Measurements from ENCODE around the gene NXT1.

Gene NXT1

DNA sequence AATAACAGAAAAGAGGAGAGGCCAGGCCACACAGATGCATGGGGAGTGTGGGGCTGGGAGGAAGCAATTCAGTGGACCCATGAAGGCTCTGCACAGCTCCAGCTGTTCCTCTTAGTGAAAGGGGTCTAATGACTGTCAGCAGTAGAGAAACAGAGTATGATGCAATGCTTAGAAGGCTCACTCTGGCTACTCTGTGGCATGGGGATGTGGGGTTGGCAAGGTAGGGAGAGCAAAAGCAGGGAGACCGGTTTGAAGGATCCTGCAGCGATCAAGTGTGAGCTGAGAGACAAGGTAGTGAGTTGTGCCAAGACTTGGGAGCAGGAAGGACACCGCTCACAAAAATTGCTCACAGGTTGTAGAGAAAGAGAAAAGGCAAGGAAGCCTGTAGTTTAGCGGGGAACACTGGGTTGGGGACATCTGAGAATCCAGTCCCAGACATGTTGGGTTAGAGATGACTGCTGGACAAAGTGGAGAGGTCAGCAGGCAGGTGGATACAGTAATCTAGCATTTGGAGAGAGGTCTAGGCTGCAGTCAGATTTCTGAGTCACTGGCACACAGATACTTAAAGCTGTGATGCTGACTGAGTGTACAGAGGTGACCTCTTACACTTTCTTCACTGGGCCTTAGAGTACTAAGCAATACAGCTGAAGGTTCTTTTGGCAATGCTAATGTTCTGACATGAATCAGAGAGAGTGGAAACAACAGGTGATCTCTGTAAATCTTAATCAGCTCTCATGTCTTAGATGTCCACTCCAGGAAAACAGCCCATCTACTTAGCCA lies 43.6 kb downstream of the NXT1 start:
- no peak for DNase-seq

DNA sequence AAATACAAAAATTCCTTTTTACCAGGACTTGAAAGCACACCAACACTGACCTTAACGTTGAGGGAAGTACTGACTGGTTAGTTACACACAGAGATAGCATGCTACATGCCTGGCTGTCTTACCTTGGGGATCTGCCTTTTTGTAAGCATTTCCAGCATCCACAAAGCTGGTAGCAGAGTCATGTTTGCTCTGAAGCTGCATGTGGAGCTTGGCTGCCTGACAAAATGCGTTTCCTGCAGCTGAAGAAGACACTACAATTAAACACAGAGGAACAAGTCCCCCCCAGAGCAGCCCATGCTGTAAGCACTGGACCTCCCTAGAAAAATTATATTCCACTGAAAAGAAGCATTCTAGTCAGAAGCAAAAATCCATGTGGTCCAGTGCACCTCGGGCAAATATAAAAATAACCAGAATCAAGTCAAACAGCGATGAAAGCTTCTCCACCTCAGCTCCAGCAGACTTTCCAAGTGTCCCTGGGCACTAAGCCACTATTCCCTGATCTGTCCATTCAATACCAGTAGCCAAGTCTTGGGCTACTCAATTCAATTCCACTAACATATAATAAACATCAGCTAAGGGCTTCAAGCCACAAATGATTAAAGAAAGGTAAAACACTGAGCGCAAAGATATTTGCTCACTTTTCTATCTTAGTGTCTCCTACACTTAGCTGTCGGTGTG lies 46.5 kb downstream of the NXT1 start:
- DNase-seq: no peak

DNA sequence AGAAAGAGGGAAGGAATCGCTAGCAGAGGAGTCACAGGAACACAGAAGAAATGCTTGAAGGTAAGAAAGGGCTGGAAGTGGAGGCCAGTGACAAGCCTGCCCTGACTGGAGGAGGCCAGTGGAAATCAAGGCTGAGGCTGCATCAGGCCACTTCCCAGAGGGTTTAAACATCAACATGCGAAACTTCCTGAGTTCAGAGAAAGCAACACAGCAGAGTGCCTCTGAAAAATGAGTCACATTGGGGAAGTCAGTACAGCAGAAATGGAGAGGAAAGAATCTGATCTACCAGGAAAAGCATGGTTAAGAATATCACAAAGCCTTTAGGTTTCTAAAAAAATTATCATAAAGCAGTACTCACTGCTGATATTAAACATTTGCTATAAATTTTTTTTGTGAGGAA lies 47.4 kb downstream of the NXT1 start:
- no peak for DNase-seq

DNA sequence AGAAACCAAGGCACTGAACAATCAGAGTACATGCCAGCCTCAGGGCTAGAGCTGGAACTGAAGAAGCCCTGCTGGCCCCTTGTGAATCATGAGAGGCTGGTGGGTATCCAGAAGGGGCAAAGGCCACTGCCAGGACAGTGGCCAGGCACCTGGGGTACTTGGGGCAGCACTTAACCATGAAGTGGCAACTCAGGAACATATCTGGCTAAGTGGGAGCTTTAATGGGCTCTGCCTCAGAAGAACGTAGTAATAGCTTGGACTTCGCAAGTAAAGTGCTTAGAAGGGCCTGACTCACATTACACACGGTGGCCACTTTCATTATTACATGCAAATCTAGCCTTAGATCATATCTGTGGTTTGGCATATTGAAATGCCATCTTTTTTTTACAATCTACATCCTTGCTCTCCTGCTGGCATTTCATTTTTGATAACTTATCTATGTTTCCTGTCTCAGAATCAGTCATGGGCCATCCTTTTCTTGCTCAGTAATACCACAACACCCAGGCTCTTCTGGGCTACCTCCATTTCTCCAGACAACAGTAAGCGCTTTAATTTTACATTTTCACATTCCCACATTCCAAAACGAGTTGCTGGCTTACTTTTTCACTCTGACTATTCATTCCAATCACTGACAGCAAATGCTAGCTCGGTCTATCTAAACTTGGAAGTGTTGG lies 49.1 kb downstream of the NXT1 start:
- no peak for DNase-seq

DNA sequence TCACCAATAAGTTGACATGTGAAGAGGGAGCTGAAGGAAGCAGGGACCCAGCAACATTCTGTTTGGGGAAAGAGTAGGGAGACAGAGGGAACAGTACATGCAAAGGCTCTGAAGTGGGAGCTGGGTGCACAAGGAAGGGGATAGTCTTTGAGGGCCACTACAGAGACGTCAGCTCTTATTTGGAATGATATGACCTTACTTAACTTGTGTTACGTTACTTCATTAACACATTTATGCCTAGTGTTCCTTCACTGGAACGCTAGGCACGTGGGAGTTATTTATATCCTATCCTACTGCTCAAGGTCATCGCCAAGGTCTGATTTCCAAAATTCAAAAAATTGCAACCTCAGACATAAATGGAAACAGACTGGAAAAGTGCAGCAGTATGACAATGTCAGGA lies 50.5 kb downstream of the NXT1 start:
- no peak for DNase-seq

DNA sequence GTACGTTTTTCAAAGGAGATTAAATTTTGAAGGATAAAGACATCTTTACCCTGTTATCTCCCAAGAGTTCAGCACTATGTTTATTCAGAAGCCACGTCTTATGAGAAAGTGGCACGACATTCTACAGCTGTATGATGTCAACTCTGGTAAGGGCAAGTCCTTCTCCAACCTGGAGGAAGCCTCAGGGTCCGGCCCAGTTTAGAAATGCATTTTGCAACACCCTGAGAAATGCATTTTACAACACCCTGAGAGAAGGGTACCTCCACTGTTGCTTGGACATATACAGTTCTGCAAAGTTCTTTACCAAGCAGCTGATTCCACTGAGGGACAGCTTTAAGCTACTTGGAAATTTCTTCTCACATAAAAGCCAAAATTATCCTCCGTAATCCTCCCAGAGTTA lies 53.2 kb downstream of the NXT1 start:
- DNase-seq: no peak

DNA sequence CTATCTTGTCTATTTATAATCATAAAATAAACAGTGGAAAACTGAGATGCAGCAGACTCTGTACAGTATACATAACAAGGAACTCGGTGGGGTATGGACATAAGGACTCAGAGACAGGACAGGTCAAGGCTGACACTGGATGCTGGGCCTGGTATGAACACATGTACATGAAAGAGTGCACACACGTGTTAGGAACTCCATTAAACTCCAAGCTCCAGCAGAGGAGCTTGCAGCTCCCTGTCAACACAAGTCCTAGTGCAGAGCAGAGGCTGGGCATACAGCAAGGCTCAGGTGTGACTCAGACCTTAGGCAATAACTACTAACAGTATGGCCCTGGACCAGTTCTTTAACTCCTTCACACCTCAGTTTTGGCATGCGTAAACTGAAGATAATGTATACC lies 53.6 kb downstream of the NXT1 start:
- no peak for DNase-seq

All from activated CD8-positive, alpha-beta memory T cell treated with anti-CD3 and anti-CD28 coated beads for 24 hours (primary cell).